ENCODE measurements around the gene GRB10.

GRCh38 chr7:50818324-50818723 lies 35.6 kb upstream of the GRB10 start:
- TF ChIP-seq CTCF (conservative IDR thresholded peaks at IDR 0.05) (no peak), EZH2 (IDR thresholded peaks at IDR 0.05; ENCODE audit: low read depth) (no peak)
